K562 (cell line): Measurements from ENCODE around the gene PYGM. TPM values are rescaled to one million over a fixed set of nuclear protein-coding genes. Genes with fewer than 3 reads are reported as not detected.

Experiments used
- ATAC-seq: fragments of 200-7000 bp; cut with Tn5 transposase; 3 replicates; pipeline ENCODE4 v1.9.1; 2020; ENCODE audit warnings: moderate library complexity
- BruUV-seq: library from RNA; stranded (reverse); fragments of 400-500 nt; replicated peaks from 2 replicates; lab custom pipeline; 2021; lab: Mats Ljungman, UMichigan
- CTCF ChIA-PET: fragments of 300-600 bp; formaldehyde crosslinking; extraction: SDS; loops from one replicate; lab custom pipeline; 2021; ENCODE audit warnings: low intra/inter-chr PET ratio; lab: Yijun Ruan, JAX
- POLR2A ChIA-PET: fragments of 300-600, 350-650 bp; sonication (Branson Sonifier 250); formaldehyde crosslinking; extraction: SDS; loops from one replicate; lab custom pipeline; 2021; ENCODE audit warnings: antibody characterized with exemption, inconsistent platforms; lab: Yijun Ruan, JAX
- DNase-seq, 4 experiments: peaks; one replicate each; pipeline versions ENCODE4 v3.0.0 to v3.0.0-alpha.2; 2011 to 2018; ENCODE audit warnings: low spot score in 3 of 4, mixed read lengths in 3 of 4; ENCODE audit errors: extremely low read depth in 1 of 4
- FAIRE-seq: peaks from 2 replicates; lab custom pipeline; 2011; peaks lifted over from hg19 to GRCh38; lab: Jason Lieb, UNC
- H2AFZ ChIP-seq: 2 replicates; pipeline ENCODE4 v1.6.0; 2011; ENCODE audit warnings: low read depth, low read length, control low read depth, inconsistent platforms
- H3K27ac ChIP-seq: fragments of 200-600 bp; 3 replicates; pipeline ENCODE4 v1.8.0; 2011; ENCODE audit warnings: low read depth, mild to moderate bottlenecking, control low read depth, inconsistent platforms, low read length, moderate library complexity, mixed read lengths; ENCODE audit errors: extremely low read depth
- H3K27me3 ChIP-seq, 2 experiments: fragments of 300-600 bp in 1 of 2; 2 replicates in 1 of 2; 3 replicates in 1 of 2; pipeline versions ENCODE4 v1.6.0 to v1.8.0; 2011; ENCODE audit warnings: inconsistent platforms in 2 of 2, low read length in 2 of 2, mild to moderate bottlenecking in 1 of 2, mixed read lengths in 1 of 2, moderate library complexity in 1 of 2; ENCODE audit not compliant: control insufficient read depth in 2 of 2, insufficient read depth in 2 of 2
- H3K36me3 ChIP-seq: fragments of 300-600 bp; 3 replicates; pipeline ENCODE4 v1.8.0; 2011; ENCODE audit warnings: mild to moderate bottlenecking, low read length, inconsistent platforms; ENCODE audit not compliant: control insufficient read depth, insufficient read depth
- H3K4me1 ChIP-seq, 2 experiments: fragments of 200-600 bp in 1 of 2; replicated peaks in 1 of 2; 2 replicates in 1 of 2; 3 replicates in 1 of 2; pipeline versions ENCODE4 v1.5.1 to v1.8.0; 2011; ENCODE audit warnings: inconsistent platforms in 2 of 2, low read length in 2 of 2, mild to moderate bottlenecking in 1 of 2, mixed read lengths in 1 of 2, moderate library complexity in 1 of 2; ENCODE audit not compliant: control insufficient read depth in 2 of 2, insufficient read depth in 2 of 2
- H3K4me2 ChIP-seq: 2 replicates; pipeline ENCODE4 v1.6.1; 2011; ENCODE audit warnings: low read length, control low read depth, inconsistent platforms, mixed read lengths; ENCODE audit not compliant: insufficient read depth
- H3K4me3 ChIP-seq: fragments of 200-600 bp; sonication (generic), shearing (Covaris generic); 2 replicates; pipeline ENCODE4 v1.5.1; 2016; ENCODE audit warnings: control low read depth, inconsistent platforms
- H3K79me2 ChIP-seq: fragments of 200-600 bp; 3 replicates; pipeline ENCODE4 v1.8.0; 2011; ENCODE audit warnings: low read length, inconsistent platforms; ENCODE audit not compliant: control insufficient read depth, insufficient read depth
- H3K9ac ChIP-seq, 2 experiments: 2 replicates each; pipeline versions ENCODE4 v1.6.0 to v1.6.1; 2011; ENCODE audit warnings: low read depth in 2 of 2, low read length in 2 of 2, control low read depth in 1 of 2, inconsistent platforms in 1 of 2, mild to moderate bottlenecking in 1 of 2, mixed read lengths in 1 of 2; ENCODE audit not compliant: insufficient read depth in 1 of 2
- H3K9me1 ChIP-seq: one replicate; pipeline ENCODE4 v1.6.0; 2011; ENCODE audit warnings: inconsistent platforms, mild to moderate bottlenecking, low read length, moderate library complexity; ENCODE audit not compliant: control insufficient read depth, insufficient read depth
- H3K9me3 ChIP-seq: replicated peaks from 2 replicates; pipeline ENCODE4 v1.5.1; 2011; ENCODE audit warnings: low read depth, low read length, inconsistent platforms; ENCODE audit not compliant: control insufficient read depth, insufficient read depth
- H4K20me1 ChIP-seq: replicated peaks from 2 replicates; pipeline ENCODE4 v1.6.1; 2011; ENCODE audit warnings: low read length, inconsistent platforms, mixed read lengths; ENCODE audit not compliant: control insufficient read depth, insufficient read depth
- BHLHE40 ChIP-seq: IDR thresholded peaks from 2 replicates; pipeline ENCODE4 v1.6.1; 2011; ENCODE audit warnings: low read length, improper control_type of control experiment
- BRCA1 ChIP-seq, 2 experiments: fragments of 450-650 bp in 1 of 2; sonication (generic) in 1 of 2; formaldehyde crosslinking in 1 of 2; IDR thresholded peaks; 2 replicates each; pipeline versions ENCODE4 v1.5.0 to v1.6.1; 2017 to 2020; ENCODE audit warnings: mild to moderate bottlenecking in 1 of 2, missing genetic modification reagents in 1 of 2
- DPF2 ChIP-seq: fragments of 450-650 bp; IDR thresholded peaks from 2 replicates; pipeline ENCODE4 v1.6.1; 2016
- FOXM1 ChIP-seq, 2 experiments: fragments of 450-650 bp in 1 of 2; sonication (generic) in 1 of 2; formaldehyde crosslinking in 1 of 2; IDR thresholded peaks; 2 replicates each; pipeline versions ENCODE4 v1.6.1 to v1.9.0; 2017 to 2022; ENCODE audit warnings: low read depth in 2 of 2, mild to moderate bottlenecking in 2 of 2, missing genetic modification reagents in 1 of 2, moderate library complexity in 1 of 2
- GABPB2 ChIP-seq: fragments of 250-450 bp; sonication (Bioruptor Pico); conservative IDR thresholded peaks from 2 replicates; pipeline ENCODE4 v1.5.1; 2021; ENCODE audit warnings: mild to moderate bottlenecking
- RBM17 ChIP-seq: fragments of 200-400 bp; formaldehyde crosslinking; IDR thresholded peaks from 2 replicates; pipeline ENCODE4 v1.6.1; 2017; ENCODE audit warnings: low read depth, mild to moderate bottlenecking, low read length, borderline replicate concordance
- ZNF253 ChIP-seq: fragments of 250-450 bp; sonication (Bioruptor Pico); conservative IDR thresholded peaks from 2 replicates; pipeline ENCODE4 v1.6.1; 2021; ENCODE audit warnings: mild to moderate bottlenecking
- ZNF75A ChIP-seq: fragments of 450-650 bp; formaldehyde crosslinking; IDR thresholded peaks from 2 replicates; pipeline ENCODE4 v1.4.0; 2020; ENCODE audit warnings: mild to moderate bottlenecking
- ZSCAN32 ChIP-seq: fragments of 450-650 bp; formaldehyde crosslinking; IDR thresholded peaks from 2 replicates; pipeline ENCODE4 v1.4.0; 2020; ENCODE audit warnings: mild to moderate bottlenecking, moderate library complexity
- WGBS: fragments of 100-300 bp; shearing (Covaris generic); methylation state at CpG from one replicate; pipeline ENCODE4 v1.1.6; 2016; ENCODE audit warnings: low coverage, mixed read lengths; ENCODE audit not compliant: insufficient coverage; ENCODE audit errors: missing lambda C conversion rate; 5-methylcytosine and 5-hydroxymethylcytosine counted together
- in situ Hi-C: fragments of 300-500 bp; cut with MboI; formaldehyde crosslinking; loops from 4 replicates; pipeline ENCODE4 v1.15.0; 2018; ENCODE audit warnings: inconsistent platforms, mixed read lengths
- intact Hi-C: fragments of 100-400 bp; cut with micrococcal nuclease; formaldehyde crosslinking; loops from 2 replicates; pipeline ENCODE4 v1.14.2; 2022
- polyA plus RNA-seq, 8 experiments: library from polyadenylated mRNA; depleted of rRNA in 4 of 8; stranded (reverse) in 5 of 8; unstranded in 3 of 8; fragments of >200 nt; fragmentation: Nextera tagmentation in 2 of 8; fragmentation: Illumina TruSeq in 1 of 8; extraction: Ambion mirVana in 2 of 8; extraction: Trizol in 1 of 8; gene quantifications; 2 replicates each; pipeline versions ENCODE4 v1.2.1 to v1.2.3, GENCODE V29; 2011 to 2014; ENCODE audit warnings: inconsistent platforms in 1 of 8, missing spikeins in 1 of 8
- total RNA-seq, 7 experiments: library from RNA; depleted of rRNA in 6 of 7; stranded (reverse); fragments of >200 nt in 6 of 7; fragmentation: Illumina TruSeq in 2 of 7; extraction: Trizol in 2 of 7; gene quantifications; 2 replicates each; pipeline versions ENCODE4 v1.2.1 to v1.2.3, GENCODE V29; 2011 to 2021; ENCODE audit warnings: low replicate concordance in 1 of 7
- TF ChIP-seq, protein P1 (sequence below): fragments of 250-450 bp; sonication (Bioruptor Pico); IDR thresholded peaks from 2 replicates; pipeline ENCODE4 v1.4.0; 2020; ENCODE audit warnings: mild to moderate bottlenecking, moderate library complexity
- TF ChIP-seq, protein P2 (sequence below): fragments of 450-650 bp; IDR thresholded peaks from 2 replicates; pipeline ENCODE4 v1.6.1; 2018; ENCODE audit warnings: mild to moderate bottlenecking, low read depth; ENCODE audit not compliant: partially characterized antibody

The PYGM gene
- total and polyA plus RNA-seq, 9 of the 15 experiments (the other 6 are each of a cell fraction or from before 2014, with no cell fraction given), result 0.07 to 1.5 (median 0.68) TPM

DNA sequence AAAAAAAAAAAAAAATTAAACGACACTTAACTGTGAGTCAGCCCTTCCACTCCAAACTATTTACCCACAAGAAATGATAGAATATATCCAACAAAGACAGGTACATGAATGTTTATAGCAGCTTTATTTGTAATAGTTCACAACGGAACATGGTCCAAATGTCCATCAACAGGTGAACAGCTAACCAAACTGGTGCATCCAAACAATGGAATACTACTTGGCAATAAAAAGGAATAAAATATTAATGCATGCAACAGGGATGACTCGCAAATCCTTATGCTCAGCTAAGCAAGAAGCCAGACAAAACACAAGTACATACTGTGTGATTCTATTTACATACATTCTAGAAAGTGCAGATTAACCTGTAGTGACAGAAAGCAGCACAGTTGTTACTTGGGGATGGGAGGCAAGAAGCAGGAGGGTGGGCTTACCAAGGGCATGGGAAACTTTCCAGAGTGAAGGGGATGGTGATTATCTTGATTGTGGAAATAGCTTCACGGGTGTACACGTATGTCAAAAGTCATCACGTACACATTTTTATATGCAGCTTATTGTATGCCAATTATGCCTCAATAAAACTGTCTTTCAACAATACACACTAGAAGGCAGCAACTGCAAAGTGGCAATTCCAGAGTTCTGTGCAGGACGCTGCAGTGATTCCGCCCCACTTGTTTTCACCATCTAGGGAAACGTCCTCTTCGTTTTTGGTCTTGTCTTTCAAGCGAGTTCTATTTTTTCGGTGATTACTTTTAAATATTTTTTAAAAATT lies 25.2 kb upstream of the PYGM start:
- CTCF ChIA-PET, result interaction anchor here (0.6 kb wide), 1 partner anchor 15 kb away, joined by 3 read pairs; no protein-coding TSS in a partner anchor
- H3K27ac ChIP-seq, result no peak overlapping the region
- H3K36me3 ChIP-seq, result no peaks in the 10 kb centered on the region; the same call in 2 of the 3 replicates
- no peaks in the 10 kb centered on the region for H3K79me2 ChIP-seq
- no TSS peak for BruUV-seq
- DNase-seq (no peak), FAIRE-seq (no peak), ATAC-seq (no peak)
- H3K27me3 ChIP-seq, result no peaks in the 10 kb centered on the region
- intact Hi-C loops (loop anchor here (5.0 kb wide), 1 partner anchor 107 kb away; no protein-coding TSS in a partner anchor), in situ Hi-C loops (loop anchor here (5.0 kb wide), 1 partner anchor 107 kb away; no protein-coding TSS in a partner anchor)
- 59% methylated on average over 12 of the region's 12 CpGs for WGBS
- no peak overlapping the region for H2AFZ ChIP-seq
- peaks cover 9% of the 10 kb centered on the region in 2 experiments; a peak in 4 of 5 replicates for H3K4me1 ChIP-seq
- no peak overlapping the region for H3K4me2 ChIP-seq
- H3K9ac ChIP-seq, result no peak overlapping the region
- H4K20me1 ChIP-seq, result no peaks in the 10 kb centered on the region
- POLR2A ChIA-PET, result interaction anchor here (0.6 to 1.4 kb wide), 3 partner anchors 9 to 1437 kb away, joined by 3 to 6 read pairs (median 4); no protein-coding TSS in a partner anchor
- no peaks in the 10 kb centered on the region for H3K9me3 ChIP-seq
- no peak overlapping the region for H3K4me3 ChIP-seq
- no peaks in the 10 kb centered on the region for H3K9me1 ChIP-seq
- TF ChIP-seq, protein P1, sequence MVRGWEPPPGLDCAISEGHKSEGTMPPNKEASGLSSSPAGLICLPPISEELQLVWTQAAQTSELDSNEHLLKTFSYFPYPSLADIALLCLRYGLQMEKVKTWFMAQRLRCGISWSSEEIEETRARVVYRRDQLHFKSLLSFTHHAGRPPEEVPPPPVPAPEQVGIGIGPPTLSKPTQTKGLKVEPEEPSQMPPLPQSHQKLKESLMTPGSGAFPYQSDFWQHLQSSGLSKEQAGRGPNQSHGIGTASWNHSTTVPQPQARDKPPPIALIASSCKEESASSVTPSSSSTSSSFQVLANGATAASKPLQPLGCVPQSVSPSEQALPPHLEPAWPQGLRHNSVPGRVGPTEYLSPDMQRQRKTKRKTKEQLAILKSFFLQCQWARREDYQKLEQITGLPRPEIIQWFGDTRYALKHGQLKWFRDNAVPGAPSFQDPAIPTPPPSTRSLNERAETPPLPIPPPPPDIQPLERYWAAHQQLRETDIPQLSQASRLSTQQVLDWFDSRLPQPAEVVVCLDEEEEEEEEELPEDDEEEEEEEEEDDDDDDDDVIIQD, result no peak
- TF ChIP-seq RBM17 (no peak), FOXM1 (IDR thresholded peaks at IDR 0.05; ENCODE audit: low read depth) (no peak), FOXM1 (CRISPR knock-in tag; IDR thresholded peaks at IDR 0.05; ENCODE audit: low read depth) (no peak), BRCA1 (IDR thresholded peaks at IDR 0.05) (no peak), BRCA1 (CRISPR knock-in tag; IDR thresholded peaks at IDR 0.05) (no peak), ZNF253 (no peak), ZNF75A (CRISPR knock-in tag) (no peak), DPF2 (no peak), GABPB2 (CRISPR knock-in tag) (no peak), ZSCAN32 (CRISPR knock-in tag) (no peak), BHLHE40 (no peak)
- TF ChIP-seq, protein P2, sequence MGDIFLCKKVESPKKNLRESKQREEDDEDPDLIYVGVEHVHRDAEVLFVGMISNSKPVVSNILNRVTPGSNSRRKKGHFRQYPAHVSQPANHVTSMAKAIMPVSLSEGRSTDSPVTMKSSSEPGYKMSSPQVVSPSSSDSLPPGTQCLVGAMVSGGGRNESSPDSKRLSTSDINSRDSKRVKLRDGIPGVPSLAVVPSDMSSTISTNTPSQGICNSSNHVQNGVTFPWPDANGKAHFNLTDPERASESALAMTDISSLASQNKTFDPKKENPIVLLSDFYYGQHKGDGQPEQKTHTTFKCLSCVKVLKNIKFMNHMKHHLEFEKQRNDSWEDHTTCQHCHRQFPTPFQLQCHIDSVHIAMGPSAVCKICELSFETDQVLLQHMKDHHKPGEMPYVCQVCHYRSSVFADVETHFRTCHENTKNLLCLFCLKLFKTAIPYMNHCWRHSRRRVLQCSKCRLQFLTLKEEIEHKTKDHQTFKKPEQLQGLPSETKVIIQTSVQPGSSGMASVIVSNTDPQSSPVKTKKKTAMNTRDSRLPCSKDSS, result no peak
